MM.1S (cell line): ENCODE measurements around the gene UBE2E1.

Source experiments
- DNase-seq: peaks from one replicate; pipeline ENCODE4 v3.0.0-alpha.2; 2015
- H2AFZ ChIP-seq: fragments of 300-600 bp; sonication (generic); 2 replicates; pipeline ENCODE4 v1.6.0; 2016; ENCODE audit warnings: antibody characterized with exemption, low read length
- H3F3A ChIP-seq: fragments of 300-600 bp; sonication (generic); 2 replicates; pipeline ENCODE4 v1.6.1; 2016; ENCODE audit warnings: mild to moderate bottlenecking, antibody characterized with exemption, low read length, moderate library complexity, mixed read lengths; ENCODE audit not compliant: insufficient read depth
- H3K27ac ChIP-seq: fragments of 300-600 bp; sonication (generic); 2 replicates; pipeline ENCODE4 v1.5.1; 2016; ENCODE audit warnings: mild to moderate bottlenecking, low read length
- H3K27me3 ChIP-seq: fragments of 300-600 bp; sonication (generic); replicated peaks from 2 replicates; pipeline ENCODE4 v1.6.0; 2016; ENCODE audit warnings: low read length; ENCODE audit not compliant: insufficient read depth
- H3K36me3 ChIP-seq: fragments of 300-600 bp; sonication (generic); replicated peaks from 2 replicates; pipeline ENCODE4 v1.6.1; 2016; ENCODE audit warnings: mild to moderate bottlenecking, low read length, mixed read lengths; ENCODE audit not compliant: insufficient read depth
- H3K4me1 ChIP-seq: fragments of 300-600 bp; sonication (generic); 2 replicates; pipeline ENCODE4 v1.6.1; 2016; ENCODE audit warnings: low read length, mixed read lengths
- H3K4me2 ChIP-seq: fragments of 300-600 bp; sonication (generic); 2 replicates; pipeline ENCODE4 v1.6.0; 2016; ENCODE audit warnings: low read depth, low read length
- H3K4me3 ChIP-seq: fragments of 300-600 bp; sonication (generic); 2 replicates; pipeline ENCODE4 v1.5.1; 2016; ENCODE audit warnings: low read length, mixed read lengths
- H3K79me2 ChIP-seq: fragments of 300-600 bp; sonication (generic); 2 replicates; pipeline ENCODE4 v1.6.1; 2016; ENCODE audit warnings: mixed run types, low read length, mixed read lengths
- H3K9ac ChIP-seq: fragments of 300-600 bp; sonication (generic); 2 replicates; pipeline ENCODE4 v1.6.1; 2016; ENCODE audit warnings: low read length, mixed read lengths
- H3K9me2 ChIP-seq: fragments of 300-600 bp; sonication (generic); replicated peaks from 2 replicates; pipeline ENCODE4 v1.6.1; 2016; ENCODE audit warnings: mild to moderate bottlenecking, low read length, mixed read lengths; ENCODE audit not compliant: insufficient read depth
- H3K9me3 ChIP-seq: fragments of 300-600 bp; sonication (generic); replicated peaks from 2 replicates; pipeline ENCODE4 v1.6.1; 2016; ENCODE audit warnings: mild to moderate bottlenecking, low read length, mixed read lengths; ENCODE audit not compliant: insufficient read depth
- H4K20me1 ChIP-seq: fragments of 300-600 bp; sonication (generic); 2 replicates; pipeline ENCODE4 v1.6.1; 2016; ENCODE audit warnings: mild to moderate bottlenecking, low read length, moderate library complexity, mixed read lengths; ENCODE audit not compliant: insufficient read depth
- EZH2 ChIP-seq: fragments of 300-600 bp; sonication (generic); optimal IDR thresholded peaks from 2 replicates; pipeline ENCODE3; 2017; ENCODE audit warnings: low read depth, mild to moderate bottlenecking, antibody characterized with exemption, low read length, mixed read lengths
- EZH2phosphoT487 ChIP-seq: fragments of 300-600 bp; sonication (generic); IDR thresholded peaks from 2 replicates; pipeline ENCODE4 v1.6.1; 2018; ENCODE audit warnings: antibody characterized with exemption, low read length
- TF ChIP-seq, protein P1 (sequence below): fragments of 300-600 bp; sonication (generic); IDR thresholded peaks from 2 replicates; pipeline ENCODE4 v1.5.1; 2016; ENCODE audit warnings: antibody characterized with exemption, low read length, mixed read lengths

Gene UBE2E1

DNA sequence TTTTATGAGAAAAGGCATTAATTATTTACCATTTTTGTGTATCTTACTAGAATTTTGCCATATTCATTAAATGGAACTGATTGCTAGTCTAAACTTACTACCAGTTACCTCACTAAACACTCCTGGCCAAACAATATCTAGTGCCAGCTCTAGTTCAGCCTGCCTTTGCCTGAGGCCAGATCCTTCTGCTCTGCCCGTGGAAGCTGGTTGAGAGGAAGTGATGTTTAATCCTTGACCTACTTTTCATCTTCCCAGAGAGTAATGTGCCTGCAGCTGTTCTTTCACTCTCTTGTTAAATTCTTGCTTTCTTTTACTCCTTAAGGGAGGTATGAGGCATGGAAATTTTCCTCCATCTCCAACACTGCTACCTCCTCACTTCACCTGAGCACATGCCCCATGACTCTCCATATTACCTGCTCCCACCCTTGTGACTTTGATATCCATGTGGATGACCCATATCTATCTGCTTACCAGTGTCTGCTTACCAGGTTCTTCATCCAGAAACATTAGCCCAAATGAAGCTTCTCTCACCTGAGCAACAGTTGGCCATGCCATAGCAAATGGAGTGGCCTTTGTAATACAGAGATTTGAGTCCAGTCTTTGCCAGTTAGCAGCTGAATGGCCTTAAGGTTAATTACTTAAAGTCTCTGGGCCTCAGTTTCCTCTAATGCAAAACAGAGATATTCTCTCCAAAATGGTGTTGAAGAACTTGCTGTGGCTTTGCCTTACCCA is 53.4 kb downstream of the UBE2E1 start:
- Histone ChIP-seq H3K4me2 (no peak overlapping the region), H3K27ac (no peak overlapping the region), H3K9ac (no peak overlapping the region), H3F3A (0 out of 2 replicates have a peak, but pooled peaks cover 5% of the 10 kb centered on the region), H3K4me1 (peaks cover 17% of the 10 kb centered on the region; the same call in 1 of the 2 replicates), H3K9me2 (no peaks in the 10 kb centered on the region), H2AFZ (no peak overlapping the region), H3K79me2 (peaks cover 99% of the 10 kb centered on the region), H3K36me3 (peaks cover 7% of the 10 kb centered on the region; the same call in 1 of the 2 replicates), H3K4me3 (no peak overlapping the region), H4K20me1 (peaks cover 52% of the 10 kb centered on the region), H3K9me3 (no peaks in the 10 kb centered on the region), H3K27me3 (no peaks in the 10 kb centered on the region)
- no peak for DNase-seq
- TF ChIP-seq, protein P1, sequence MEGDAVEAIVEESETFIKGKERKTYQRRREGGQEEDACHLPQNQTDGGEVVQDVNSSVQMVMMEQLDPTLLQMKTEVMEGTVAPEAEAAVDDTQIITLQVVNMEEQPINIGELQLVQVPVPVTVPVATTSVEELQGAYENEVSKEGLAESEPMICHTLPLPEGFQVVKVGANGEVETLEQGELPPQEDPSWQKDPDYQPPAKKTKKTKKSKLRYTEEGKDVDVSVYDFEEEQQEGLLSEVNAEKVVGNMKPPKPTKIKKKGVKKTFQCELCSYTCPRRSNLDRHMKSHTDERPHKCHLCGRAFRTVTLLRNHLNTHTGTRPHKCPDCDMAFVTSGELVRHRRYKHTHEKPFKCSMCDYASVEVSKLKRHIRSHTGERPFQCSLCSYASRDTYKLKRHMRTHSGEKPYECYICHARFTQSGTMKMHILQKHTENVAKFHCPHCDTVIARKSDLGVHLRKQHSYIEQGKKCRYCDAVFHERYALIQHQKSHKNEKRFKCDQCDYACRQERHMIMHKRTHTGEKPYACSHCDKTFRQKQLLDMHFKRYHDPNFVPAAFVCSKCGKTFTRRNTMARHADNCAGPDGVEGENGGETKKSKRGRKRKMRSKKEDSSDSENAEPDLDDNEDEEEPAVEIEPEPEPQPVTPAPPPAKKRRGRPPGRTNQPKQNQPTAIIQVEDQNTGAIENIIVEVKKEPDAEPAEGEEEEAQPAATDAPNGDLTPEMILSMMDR = no peak
- TF ChIP-seq EZH2phosphoT487 (no peak), EZH2 (no peak)

DNA sequence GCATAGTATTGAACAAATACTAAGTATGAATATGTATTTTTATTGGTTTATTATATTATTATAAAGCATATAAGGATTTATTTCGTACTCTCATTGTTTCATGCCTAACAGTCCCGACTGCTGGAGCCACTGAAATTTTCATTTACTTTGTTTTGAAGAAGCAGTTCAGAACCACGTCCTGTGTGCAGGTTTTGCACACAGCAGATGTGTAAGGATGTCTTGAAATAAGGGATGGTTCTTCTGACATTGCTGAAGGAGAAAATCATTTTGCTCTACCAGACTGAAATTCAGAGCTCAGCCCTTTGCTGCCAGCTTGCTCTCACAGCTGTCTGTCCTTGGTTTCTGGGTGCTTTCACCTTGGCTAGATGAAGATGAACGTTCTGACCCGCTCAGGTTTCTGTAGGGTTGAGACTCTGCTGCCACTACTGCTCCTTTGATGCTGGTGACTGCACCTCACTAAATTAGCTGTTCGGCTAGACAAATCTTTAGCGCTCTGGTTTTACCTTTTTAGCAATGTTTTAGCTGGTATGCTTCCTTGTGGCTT is 54.2 kb downstream of the UBE2E1 start:
- no peak overlapping the region for H3K4me2 ChIP-seq

DNA sequence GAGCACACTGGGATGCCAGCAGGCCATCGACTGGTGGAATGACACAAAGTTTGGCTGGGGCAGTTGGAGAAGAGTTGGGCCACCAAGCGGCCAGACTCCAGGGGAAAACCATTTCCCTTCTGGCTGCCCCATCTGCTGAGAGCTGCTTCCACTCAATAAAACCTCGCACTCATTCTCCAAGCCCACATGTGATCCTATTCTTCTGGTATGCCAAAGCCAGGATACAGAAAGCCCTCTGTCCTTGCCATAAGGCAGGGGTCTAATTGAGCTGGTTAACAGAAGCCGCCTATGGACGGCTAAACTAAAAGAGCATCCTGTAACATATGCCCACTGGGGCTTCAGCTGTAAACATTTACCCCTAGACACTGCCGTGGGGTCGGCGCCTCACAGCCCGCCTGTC is 55.9 kb downstream of the UBE2E1 start:
- H2AFZ ChIP-seq = no peak overlapping the region
- 0 out of 2 replicates have a peak, but pooled peaks cover 4% of the 10 kb centered on the region for H3F3A ChIP-seq
- H3K36me3 ChIP-seq = peaks cover 7% of the 10 kb centered on the region; the same call in 1 of the 2 replicates
- H3K4me1 ChIP-seq = peaks cover 12% of the 10 kb centered on the region; the same call in 1 of the 2 replicates
- DNase-seq = no peak
- no peaks in the 10 kb centered on the region for H3K9me3 ChIP-seq
- H3K4me3 ChIP-seq = no peak overlapping the region
- H3K27ac ChIP-seq = no peak overlapping the region
- peaks cover 62% of the 10 kb centered on the region for H4K20me1 ChIP-seq
- no peaks in the 10 kb centered on the region for H3K27me3 ChIP-seq
- TF ChIP-seq, protein P1 = no peak
- TF ChIP-seq EZH2 (no peak), EZH2phosphoT487 (no peak)
- H3K9ac ChIP-seq = no peak overlapping the region
- no peaks in the 10 kb centered on the region for H3K9me2 ChIP-seq
- H3K4me2 ChIP-seq = no peak overlapping the region
- H3K79me2 ChIP-seq = peaks cover 100% of the 10 kb centered on the region

More for the DNA sequence above, 54.2 kb downstream of the UBE2E1 start:
- H3F3A ChIP-seq = 0 out of 2 replicates have a peak, but pooled peaks cover 5% of the 10 kb centered on the region
- H3K79me2 ChIP-seq = peaks cover 99% of the 10 kb centered on the region
- H3K9me2 ChIP-seq = no peaks in the 10 kb centered on the region
- H4K20me1 ChIP-seq = peaks cover 57% of the 10 kb centered on the region
- no peak for DNase-seq
- no peak overlapping the region for H2AFZ ChIP-seq
- H3K27me3 ChIP-seq = no peaks in the 10 kb centered on the region
- peaks cover 17% of the 10 kb centered on the region; the same call in 1 of the 2 replicates for H3K4me1 ChIP-seq
- no peaks in the 10 kb centered on the region for H3K9me3 ChIP-seq
- no peak overlapping the region for H3K27ac ChIP-seq
- H3K36me3 ChIP-seq = peaks cover 7% of the 10 kb centered on the region; the same call in 1 of the 2 replicates
- no peak for TF ChIP-seq EZH2
- TF ChIP-seq, protein P1 = no peak
- no peak for TF ChIP-seq EZH2phosphoT487
- H3K4me3 ChIP-seq = no peak overlapping the region
- no peak overlapping the region for H3K9ac ChIP-seq
